A549 (cell line): Measurements from ENCODE around the gene ADGRD1. TPM values are rescaled to one million over a fixed set of nuclear protein-coding genes. Genes with fewer than 3 reads are reported as not detected.

Experiments used
- ATAC-seq, 2 experiments: fragments of 200-7000 bp in 1 of 2; fragments of >200 bp in 1 of 2; cut with Nextera tagmentation in 1 of 2; cut with Tn5 transposase in 1 of 2; 3 replicates each; pipeline versions ENCODE4 v1.8.0 to v1.9.1; 2018 to 2020; ENCODE audit warnings: mild to moderate bottlenecking in 1 of 2, moderate library complexity in 1 of 2
- CTCF ChIA-PET: fragments of 300-600 bp; sonication (Branson Sonifier 250); formaldehyde crosslinking; extraction: SDS; loops from one replicate; lab custom pipeline; 2021; ENCODE audit warnings: antibody characterized with exemption, inconsistent platforms; lab: Yijun Ruan, JAX
- POLR2A ChIA-PET: fragments of 350-600 bp; formaldehyde crosslinking; extraction: SDS; loops from one replicate; lab custom pipeline; 2021; ENCODE audit warnings: antibody characterized with exemption, inconsistent platforms; lab: Yijun Ruan, JAX
- DNase-seq, 2 experiments: peaks; one replicate each; pipeline versions ENCODE4 v3.0.0 to v3.0.0-alpha.2; 2011 to 2016; ENCODE audit warnings: low read depth in 1 of 2, low spot score in 1 of 2
- FAIRE-seq: peaks from 2 replicates; lab custom pipeline; 2011; peaks lifted over from hg19 to GRCh38; lab: Jason Lieb, UNC
- H3K27ac ChIP-seq, 2 experiments: fragments of >200 bp; sonication (Bioruptor Twin); formaldehyde crosslinking; 3 replicates each; pipeline ENCODE4 v1.5.1; 2016 to 2017
- H3K4me1 ChIP-seq: fragments of >200 bp; sonication (Bioruptor Twin); formaldehyde crosslinking; 3 replicates; pipeline ENCODE4 v1.6.1; 2016
- H3K4me2 ChIP-seq: fragments of >200 bp; sonication (Bioruptor Twin); formaldehyde crosslinking; 3 replicates; pipeline ENCODE4 v1.6.1; 2016
- H3K4me3 ChIP-seq: fragments of >200 bp; sonication (Bioruptor Twin); formaldehyde crosslinking; 3 replicates; pipeline ENCODE4 v1.5.1; 2016
- H3K9me3 ChIP-seq: fragments of >200 bp; sonication (Bioruptor Twin); formaldehyde crosslinking; 3 replicates; pipeline ENCODE4 v1.6.1; 2016
- BCL3 ChIP-seq: fragments of >200 bp; sonication (Bioruptor Twin); formaldehyde crosslinking; IDR thresholded peaks from 3 replicates; pipeline ENCODE4 v1.6.1; 2016
- CEBPB ChIP-seq, 2 experiments: fragments of >200 bp in 1 of 2; sonication (Bioruptor Twin) in 1 of 2; formaldehyde crosslinking in 1 of 2; IDR thresholded peaks; 2 replicates each; pipeline ENCODE4 v1.6.1; 2012 to 2016
- CTCF ChIP-seq: fragments of >200 bp; sonication (Bioruptor Twin); formaldehyde crosslinking; IDR thresholded peaks from 3 replicates; pipeline ENCODE4 v1.5.1; 2016
- EHF ChIP-seq: fragments of 250-450 bp; sonication (Bioruptor Pico); IDR thresholded peaks from 2 replicates; pipeline ENCODE4 v1.5.0; 2020; ENCODE audit warnings: mild to moderate bottlenecking
- EHMT2 ChIP-seq: fragments of 200-600 bp; sonication (generic); IDR thresholded peaks from 2 replicates; pipeline ENCODE4 v1.6.1; 2016; ENCODE audit warnings: antibody characterized with exemption, low read depth, mild to moderate bottlenecking, moderate library complexity
- EP300 ChIP-seq, 2 experiments: fragments of >200 bp; sonication (Bioruptor Twin); formaldehyde crosslinking; IDR thresholded peaks; 2 replicates in 1 of 2; 3 replicates in 1 of 2; pipeline ENCODE4 v1.6.1; 2016 to 2017
- ESRRA ChIP-seq: fragments of 150-350 bp; IDR thresholded peaks from 2 replicates; pipeline ENCODE4 v1.6.1; 2014; ENCODE audit warnings: mild to moderate bottlenecking, low read length, borderline replicate concordance
- FOSB ChIP-seq: fragments of 250-450 bp; sonication (Bioruptor Pico); IDR thresholded peaks from 2 replicates; pipeline ENCODE4 v1.5.0; 2020; ENCODE audit warnings: mild to moderate bottlenecking, moderate library complexity
- GATA3 ChIP-seq: IDR thresholded peaks from 2 replicates; pipeline ENCODE4 v1.6.1; 2012; ENCODE audit warnings: borderline replicate concordance
- HDAC2 ChIP-seq: fragments of 200-600 bp; sonication (generic); IDR thresholded peaks from 2 replicates; pipeline ENCODE4 v1.6.1; 2016
- HES2 ChIP-seq: fragments of >200 bp; sonication (Bioruptor Twin); formaldehyde crosslinking; IDR thresholded peaks from 2 replicates; pipeline ENCODE4 v1.6.1; 2016
- HMGXB4 ChIP-seq: fragments of 250-450 bp; sonication (Bioruptor Pico); IDR thresholded peaks from 2 replicates; pipeline ENCODE4 v1.5.0; 2021; ENCODE audit warnings: mild to moderate bottlenecking, moderate library complexity, borderline replicate concordance
- HOXB5 ChIP-seq: fragments of 250-450 bp; sonication (Bioruptor Pico); IDR thresholded peaks from 2 replicates; pipeline ENCODE4 v1.5.0; 2020; ENCODE audit warnings: mild to moderate bottlenecking, moderate library complexity
- JUN ChIP-seq, 2 experiments: fragments of >200 bp; sonication (Bioruptor Twin); formaldehyde crosslinking; IDR thresholded peaks; 2 replicates in 1 of 2; 3 replicates in 1 of 2; pipeline ENCODE4 v1.6.1; 2016 to 2017
- KDM1A ChIP-seq: fragments of 200-600 bp; sonication (generic); IDR thresholded peaks from 2 replicates; pipeline ENCODE4 v1.6.1; 2016; ENCODE audit warnings: low read depth, mild to moderate bottlenecking
- MAFK ChIP-seq: fragments of 450-650 bp; IDR thresholded peaks from 2 replicates; pipeline ENCODE4 v1.6.1; 2014; ENCODE audit not compliant: partially characterized antibody
- MAZ ChIP-seq: fragments of 150-350 bp; IDR thresholded peaks from 2 replicates; pipeline ENCODE4 v1.6.1; 2014; ENCODE audit warnings: antibody characterized with exemption, low read depth, low read length, borderline replicate concordance
- MYC ChIP-seq: IDR thresholded peaks from 2 replicates; pipeline ENCODE4 v1.6.1; 2012; ENCODE audit warnings: mild to moderate bottlenecking, inconsistent platforms, low read length, improper control_type of control experiment, borderline replicate concordance
- NFE2L2 ChIP-seq: fragments of 150-350 bp; conservative IDR thresholded peaks from 2 replicates; pipeline ENCODE4 v1.6.1; 2014; ENCODE audit warnings: low read length
- PBX3 ChIP-seq: IDR thresholded peaks from 2 replicates; pipeline ENCODE4 v1.6.1; 2012
- PHF8 ChIP-seq: fragments of 200-600 bp; sonication (generic); IDR thresholded peaks from 2 replicates; pipeline ENCODE4 v1.6.1; 2016; ENCODE audit warnings: low read depth, mild to moderate bottlenecking, antibody characterized with exemption, moderate library complexity, borderline replicate concordance
- POLR2AphosphoS2 ChIP-seq: conservative IDR thresholded peaks from 2 replicates; pipeline ENCODE4 v1.6.1; 2012; ENCODE audit warnings: low read length, improper control_type of control experiment, inconsistent platforms
- RNF2 ChIP-seq: fragments of 200-600 bp; sonication (generic); IDR thresholded peaks from 2 replicates; pipeline ENCODE4 v1.6.1; 2016; ENCODE audit warnings: low read depth, mild to moderate bottlenecking, antibody characterized with exemption, moderate library complexity, borderline replicate concordance
- TFCP2L1 ChIP-seq: fragments of 250-450 bp; sonication (Bioruptor Pico); IDR thresholded peaks from 2 replicates; pipeline ENCODE4 v1.5.0; 2021; ENCODE audit warnings: mild to moderate bottlenecking
- TP53 ChIP-seq: fragments of 250-450 bp; sonication (Bioruptor Pico); IDR thresholded peaks from 2 replicates; pipeline ENCODE4 v1.5.0; 2021; ENCODE audit warnings: mild to moderate bottlenecking, moderate library complexity
- ZNF302 ChIP-seq: fragments of 250-450 bp; sonication (Bioruptor Pico); IDR thresholded peaks from 2 replicates; pipeline ENCODE4 v1.9.0; 2021; ENCODE audit warnings: inconsistent platforms, mild to moderate bottlenecking, moderate library complexity
- WGBS: methylation state at CpG from one replicate; pipeline ENCODE4 v1.1.6; 2017; ENCODE audit errors: missing lambda C conversion rate; 5-methylcytosine and 5-hydroxymethylcytosine counted together
- polyA plus RNA-seq, 4 experiments: library from polyadenylated mRNA; depleted of rRNA in 3 of 4; stranded (reverse); fragments of >200 nt; fragmentation: RNase III in 1 of 4; extraction: RNeasy Plus Mini Kit Qiagen cat#74134 plus additional on column Dnase treatment in 1 of 4; gene quantifications; 2 replicates in 3 of 4; 3 replicates in 1 of 4; pipeline ENCODE4 v1.2.3, GENCODE V29; 2011 to 2017

ADGRD1 gene
- polyA plus RNA-seq, 2 of the 4 experiments (the other 2 are of a cell fraction), result 0.36 to 1.5 TPM

GRCh38 chr12:131043401-131043871 lies 89.7 kb downstream of the ADGRD1 start:
- Histone ChIP-seq H3K4me2 (no peak overlapping the region), H3K9me3 (no peaks in the 10 kb centered on the region), H3K27ac (no peak overlapping the region), H3K4me1 (no peaks in the 10 kb centered on the region), H3K4me3 (no peak overlapping the region)
- DNase-seq (no peak), FAIRE-seq (no peak), ATAC-seq (no peak)
- CTCF ChIA-PET, result no interaction called here
- WGBS, result 72% methylated on average over 19 of the region's 21 CpGs
- POLR2A ChIA-PET, result no interaction called here
- TF ChIP-seq JUN (IDR thresholded peaks at IDR 0.05) (no peak), EHF (CRISPR knock-in tag) (no peak), NFE2L2 (no peak), CTCF (no peak), KDM1A (no peak), ZNF302 (CRISPR knock-in tag) (no peak), HES2 (no peak)

- H3K9me3 ChIP-seq, result no peaks in the 10 kb centered on the region
- CTCF ChIA-PET, result no interaction called here
- 64% methylated on average over 15 of the region's 15 CpGs for WGBS
- no peak for DNase-seq
- no peak overlapping the region for H3K4me3 ChIP-seq
- no peak for FAIRE-seq
- no peak overlapping the region for H3K27ac ChIP-seq
- POLR2A ChIA-PET, result no interaction called here
- no peaks in the 10 kb centered on the region for H3K4me1 ChIP-seq
- no peak; a peak in 1 of 6 replicates for ATAC-seq
- TF ChIP-seq RNF2, result no peak
- no peak for TF ChIP-seq MAFK
- TF ChIP-seq CEBPB (IDR thresholded peaks at IDR 0.05), result no peak
- TF ChIP-seq MYC, result no peak
- no peak for TF ChIP-seq EHMT2
- no peak for TF ChIP-seq TFCP2L1
- TF ChIP-seq HDAC2, result no peak
- TF ChIP-seq KDM1A, result no peak
- no peak for TF ChIP-seq ESRRA
- no peak for TF ChIP-seq MAZ
- TF ChIP-seq BCL3, result no peak
- no peak for TF ChIP-seq JUN (IDR thresholded peaks at IDR 0.05)
- H3K4me2 ChIP-seq, result no peak overlapping the region
Observed at GRCh38 chr12:131044136-131044535, 90.4 kb downstream of the ADGRD1 start.

GRCh38 chr12:131044760-131045381 lies 91.2 kb downstream of the ADGRD1 start:
- H3K9me3 ChIP-seq, result no peaks in the 10 kb centered on the region
- no peak for DNase-seq
- H3K27ac ChIP-seq, result no peak overlapping the region
- WGBS, result 87% methylated on average over 37 of the region's 56 CpGs
- no peaks in the 10 kb centered on the region for H3K4me1 ChIP-seq
- POLR2A ChIA-PET, result no interaction called here
- no peak overlapping the region for H3K4me2 ChIP-seq
- ATAC-seq, result no peak
- no peak overlapping the region for H3K4me3 ChIP-seq
- TF ChIP-seq HOXB5 (CRISPR knock-in tag), result no peak
- no peak for TF ChIP-seq FOSB (CRISPR knock-in tag)
- no peak for TF ChIP-seq EP300 (IDR thresholded peaks at IDR 0.05)
- no peak for TF ChIP-seq POLR2AphosphoS2
- no peak for TF ChIP-seq HMGXB4
- no peak for TF ChIP-seq TP53 (CRISPR knock-in tag)
- no peak for TF ChIP-seq PHF8
- no peak for TF ChIP-seq GATA3
- TF ChIP-seq PBX3, result no peak
- no peak for TF ChIP-seq HDAC2
- TF ChIP-seq, all 56 proteins: peak for 0
- CTCF ChIA-PET, result no interaction called here
- no peak for FAIRE-seq
